Measurements from ENCODE around the gene ATG13.

The ATG13 gene

GRCh38 chr11:46677169-46677568 is 59.8 kb downstream of the ATG13 start:
- no peak for DNase-seq

GRCh38 chr11:46677991-46678740 is 60.8 kb downstream of the ATG13 start:
- peak; percentile 26 for DNase-seq

- DNase-seq, result no peak
These were observed 61.4 kb downstream of the ATG13 start for GRCh38 chr11:46678741-46679130.

GRCh38 chr11:46679241-46680163 is 62.1 kb downstream of the ATG13 start:
- no peak for DNase-seq

GRCh38 chr11:46680164-46680760 is 62.9 kb downstream of the ATG13 start:
- no peak for DNase-seq

- no peak for DNase-seq
These were observed 63.5 kb downstream of the ATG13 start for GRCh38 chr11:46680815-46681214.

- no peak for DNase-seq
These were observed 64.5 kb downstream of the ATG13 start for GRCh38 chr11:46681814-46682213.

- DNase-seq, result no peak
These were observed 65.7 kb downstream of the ATG13 start for GRCh38 chr11:46682773-46683752.

- no peak for DNase-seq
These were observed 67.0 kb downstream of the ATG13 start for GRCh38 chr11:46684367-46684766.

GRCh38 chr11:46686886-46687795 is 69.8 kb downstream of the ATG13 start:
- DNase-seq, result peak; percentile 75

- DNase-seq, result no peak
These were observed 73.3 kb downstream of the ATG13 start for GRCh38 chr11:46690702-46691101.

GRCh38 chr11:46692450-46692849 is 75.1 kb downstream of the ATG13 start:
- no peak for DNase-seq

- no peak for DNase-seq
These were observed 76.3 kb downstream of the ATG13 start for GRCh38 chr11:46693597-46694012.

GRCh38 chr11:46694072-46694471 is 76.7 kb downstream of the ATG13 start:
- no peak for DNase-seq

GRCh38 chr11:46694607-46695006 is 77.3 kb downstream of the ATG13 start:
- no peak for DNase-seq

GRCh38 chr11:46695345-46696211 is 78.2 kb downstream of the ATG13 start:
- DNase-seq, result no peak

- DNase-seq, result no peak
These were observed 78.8 kb downstream of the ATG13 start for GRCh38 chr11:46696212-46696558.

- DNase-seq, result peak; percentile 14
These were observed 80.0 kb downstream of the ATG13 start for GRCh38 chr11:46697303-46697702.

GRCh38 chr11:46697723-46698122 is 80.4 kb downstream of the ATG13 start:
- no peak for DNase-seq

- DNase-seq, result no peak
These were observed 81.2 kb downstream of the ATG13 start for GRCh38 chr11:46698597-46698996.
